Measurements from ENCODE around the gene PRPF8.

The PRPF8 gene

GRCh38 chr17:1727258-1727789 lies 42.7 kb upstream of the PRPF8 start:
- no peak overlapping the region for H2BK15ac ChIP-seq (ENCODE audit: low read depth, poor library complexity, severe bottlenecking)
- H3K18ac ChIP-seq (ENCODE audit: low read depth in 1 of 2, low read length in 2 of 2), result no peak overlapping the region
- H2BK120ac ChIP-seq (ENCODE audit: low read depth, low read length), result no peak overlapping the region
- peaks cover 42 to 46% of the 10 kb centered on the region in 2 experiments for H3K36me3 ChIP-seq (ENCODE audit: control insufficient read depth in 1 of 2, insufficient read depth in 2 of 2, low read depth in 1 of 2, low read length in 2 of 2)
- no peak overlapping the region for H2AFZ ChIP-seq (ENCODE audit: low read depth, low read length)
- no peak overlapping the region for H4K8ac ChIP-seq (ENCODE audit: low read length)
- H3K4me2 ChIP-seq (ENCODE audit: low read length, poor library complexity, severe bottlenecking), result no peak overlapping the region
- H3K27ac ChIP-seq (ENCODE audit: low read length, poor library complexity, severe bottlenecking), result no peak overlapping the region
- H2AK5ac ChIP-seq (ENCODE audit: low read length, severe bottlenecking), result no peak overlapping the region
- peaks cover 43% of the 10 kb centered on the region for H3K4me1 ChIP-seq (ENCODE audit: control insufficient read depth, insufficient read depth, low read depth, low read length)
- 97% methylated on average over 21 of the region's 21 CpGs for WGBS
- H3K27me3 ChIP-seq (ENCODE audit: control insufficient read depth in 1 of 2, insufficient read depth in 1 of 2, low read length in 2 of 2), result no peaks in the 10 kb centered on the region
- H2BK12ac ChIP-seq (ENCODE audit: low read length in 2 of 2), result peak overlapping the region in 1 of 2 experiments; percentile 72
- H4K91ac ChIP-seq (ENCODE audit: low read length), result no peak overlapping the region
- H2BK5ac ChIP-seq (ENCODE audit: low read depth, low read length, poor library complexity, severe bottlenecking), result no peak overlapping the region
- H3K79me1 ChIP-seq (replicated peaks; ENCODE audit: low read length, poor library complexity, severe bottlenecking), result peaks cover 29% of the 10 kb centered on the region
- H3K9ac ChIP-seq (ENCODE audit: low read length), result no peak overlapping the region
- H3K4me3 ChIP-seq (ENCODE audit: insufficient read depth in 1 of 2, low read depth in 1 of 2, low read length in 2 of 2), result no peak overlapping the region
- H3K9me3 ChIP-seq (ENCODE audit: control insufficient read depth, low read length), result no peaks in the 10 kb centered on the region
- H3K23ac ChIP-seq (ENCODE audit: low read length in 2 of 2), result no peak overlapping the region
- no peak for DNase-seq
- H3K4ac ChIP-seq (ENCODE audit: low read depth in 1 of 2, low read length in 2 of 2), result no peak overlapping the region
- H3K14ac ChIP-seq (ENCODE audit: low read length in 2 of 2), result no peak overlapping the region

- Histone ChIP-seq H4K8ac (ENCODE audit: low read length) (no peak overlapping the region), H3K4me1 (ENCODE audit: control insufficient read depth, insufficient read depth, low read depth, low read length) (peaks cover 42% of the 10 kb centered on the region), H2BK15ac (ENCODE audit: low read depth, poor library complexity, severe bottlenecking) (no peak overlapping the region), H3K23ac (ENCODE audit: low read length in 2 of 2) (no peak overlapping the region), H3K9ac (ENCODE audit: low read length) (no peak overlapping the region), H2BK5ac (ENCODE audit: low read depth, low read length, poor library complexity, severe bottlenecking) (no peak overlapping the region), H3K36me3 (ENCODE audit: control insufficient read depth in 1 of 2, insufficient read depth in 2 of 2, low read depth in 1 of 2, low read length in 2 of 2) (peaks cover 40 to 44% of the 10 kb centered on the region in 2 experiments), H3K27ac (ENCODE audit: low read length, poor library complexity, severe bottlenecking) (no peak overlapping the region), H2BK12ac (ENCODE audit: low read length in 2 of 2) (no peak overlapping the region), H3K18ac (ENCODE audit: low read depth in 1 of 2, low read length in 2 of 2) (no peak overlapping the region), H3K14ac (ENCODE audit: low read length in 2 of 2) (no peak overlapping the region), H3K4me3 (ENCODE audit: insufficient read depth in 1 of 2, low read depth in 1 of 2, low read length in 2 of 2) (no peak overlapping the region), H3K27me3 (ENCODE audit: control insufficient read depth in 1 of 2, insufficient read depth in 1 of 2, low read length in 2 of 2) (no peaks in the 10 kb centered on the region), H3K4ac (ENCODE audit: low read depth in 1 of 2, low read length in 2 of 2) (no peak overlapping the region), H3K79me1 (replicated peaks; ENCODE audit: low read length, poor library complexity, severe bottlenecking) (peaks cover 26% of the 10 kb centered on the region), H2AK5ac (ENCODE audit: low read length, severe bottlenecking) (no peak overlapping the region), H2BK120ac (ENCODE audit: low read depth, low read length) (no peak overlapping the region), H4K91ac (ENCODE audit: low read length) (no peak overlapping the region), H3K9me3 (ENCODE audit: control insufficient read depth, low read length) (no peaks in the 10 kb centered on the region), H2AFZ (ENCODE audit: low read depth, low read length) (no peak overlapping the region), H3K4me2 (ENCODE audit: low read length, poor library complexity, severe bottlenecking) (no peak overlapping the region)
- no peak for DNase-seq
- WGBS, result 90% methylated on average over 18 of the region's 18 CpGs
These were observed 42.1 kb upstream of the PRPF8 start for GRCh38 chr17:1726626-1727257.

GRCh38 chr17:1725642-1726511 lies 41.2 kb upstream of the PRPF8 start:
- Histone ChIP-seq H3K9me3 (ENCODE audit: control insufficient read depth, low read length) (no peaks in the 10 kb centered on the region), H3K27me3 (ENCODE audit: control insufficient read depth in 1 of 2, insufficient read depth in 1 of 2, low read length in 2 of 2) (no peaks in the 10 kb centered on the region), H4K91ac (ENCODE audit: low read length) (peak overlapping the region; percentile 82), H3K4me1 (ENCODE audit: control insufficient read depth, insufficient read depth, low read depth, low read length) (peaks cover 38% of the 10 kb centered on the region), H2AK5ac (ENCODE audit: low read length, severe bottlenecking) (no peak overlapping the region), H3K79me1 (replicated peaks; ENCODE audit: low read length, poor library complexity, severe bottlenecking) (peaks cover 26% of the 10 kb centered on the region), H2BK12ac (ENCODE audit: low read length in 2 of 2) (peak overlapping the region in 1 of 2 experiments; percentile 3), H3K27ac (ENCODE audit: low read length, poor library complexity, severe bottlenecking) (no peak overlapping the region), H3K18ac (ENCODE audit: low read depth in 1 of 2, low read length in 2 of 2) (peak overlapping the region in 1 of 2 experiments; percentile 22), H3K23ac (ENCODE audit: low read length in 2 of 2) (no peak overlapping the region), H4K8ac (ENCODE audit: low read length) (peak overlapping the region; percentile 40), H2AFZ (ENCODE audit: low read depth, low read length) (no peak overlapping the region), H3K9ac (ENCODE audit: low read length) (peak overlapping the region; percentile 82), H2BK5ac (ENCODE audit: low read depth, low read length, poor library complexity, severe bottlenecking) (no peak overlapping the region), H2BK120ac (ENCODE audit: low read depth, low read length) (no peak overlapping the region), H3K4me2 (ENCODE audit: low read length, poor library complexity, severe bottlenecking) (no peak overlapping the region), H2BK15ac (ENCODE audit: low read depth, poor library complexity, severe bottlenecking) (no peak overlapping the region), H3K36me3 (ENCODE audit: control insufficient read depth in 1 of 2, insufficient read depth in 2 of 2, low read depth in 1 of 2, low read length in 2 of 2) (peaks cover 36 to 44% of the 10 kb centered on the region in 2 experiments), H3K4ac (ENCODE audit: low read depth in 1 of 2, low read length in 2 of 2) (peak overlapping the region in 1 of 2 experiments; percentile 81), H3K4me3 (ENCODE audit: insufficient read depth in 1 of 2, low read depth in 1 of 2, low read length in 2 of 2) (peak overlapping the region in 1 of 2 experiments; percentile 84), H3K14ac (ENCODE audit: low read length in 2 of 2) (no peak overlapping the region)
- 97% methylated on average over 54 of the region's 54 CpGs for WGBS
- DNase-seq, result no peak
